ENCODE measurements around the gene ANKRD33.

The ANKRD33 gene

GRCh38 chr12:51850965-51851299, 37.0 kb upstream of the ANKRD33 start:
- H3K4me3 ChIP-seq (ENCODE audit: low read depth, low read length): no peak overlapping the region
- no peak for TF ChIP-seq CTCF (IDR thresholded peaks at IDR 0.05; ENCODE audit: low read depth, low read length)

- TF ChIP-seq CTCF (IDR thresholded peaks at IDR 0.05; ENCODE audit: low read depth, low read length): no peak
Measured at GRCh38 chr12:51851413-51852124, 36.3 kb upstream of the ANKRD33 start.

DNA sequence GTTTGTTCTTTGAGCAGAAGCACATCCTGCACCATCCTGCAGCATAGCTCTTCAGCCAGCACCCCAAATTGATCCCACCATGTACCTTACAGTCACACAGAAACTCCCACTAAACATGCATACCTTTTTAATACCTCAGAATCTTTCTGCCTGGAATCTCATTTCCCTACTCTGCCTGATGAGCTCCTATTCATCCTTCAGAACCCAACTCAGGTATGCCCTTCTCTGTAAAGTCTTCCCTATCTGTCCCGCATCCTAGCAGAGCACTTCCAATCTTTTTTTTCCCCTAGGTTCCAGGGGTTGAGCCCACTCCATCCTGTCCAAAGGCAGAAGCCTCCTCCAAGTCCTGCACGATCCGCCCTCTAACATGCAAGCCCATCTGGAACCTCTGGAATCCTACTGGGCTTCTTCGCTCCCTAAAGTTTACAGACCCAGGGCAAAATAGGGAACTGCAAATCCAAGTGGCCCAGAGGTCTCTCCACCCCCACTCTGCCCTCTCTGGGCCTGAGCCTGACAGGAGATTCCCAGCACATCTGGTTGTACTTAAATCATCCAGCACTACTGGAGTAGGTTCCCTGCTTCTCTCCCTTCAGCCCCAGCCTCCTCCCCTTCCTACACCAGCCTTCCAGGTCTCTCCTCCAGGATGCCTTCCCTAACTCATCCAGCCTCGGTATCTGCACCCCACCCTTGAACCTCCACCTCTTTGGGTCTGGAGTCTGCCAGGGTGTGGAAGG, 35.3 kb upstream of the ANKRD33 start:
- no peak overlapping the region for H3K4me3 ChIP-seq (ENCODE audit: low read depth, low read length)
- no peak for TF ChIP-seq CTCF (IDR thresholded peaks at IDR 0.05; ENCODE audit: low read depth, low read length)

More at GRCh38 chr12:51851413-51852124, 36.3 kb upstream of the ANKRD33 start:
- no peak overlapping the region for H3K4me3 ChIP-seq (ENCODE audit: low read depth, low read length)

DNA sequence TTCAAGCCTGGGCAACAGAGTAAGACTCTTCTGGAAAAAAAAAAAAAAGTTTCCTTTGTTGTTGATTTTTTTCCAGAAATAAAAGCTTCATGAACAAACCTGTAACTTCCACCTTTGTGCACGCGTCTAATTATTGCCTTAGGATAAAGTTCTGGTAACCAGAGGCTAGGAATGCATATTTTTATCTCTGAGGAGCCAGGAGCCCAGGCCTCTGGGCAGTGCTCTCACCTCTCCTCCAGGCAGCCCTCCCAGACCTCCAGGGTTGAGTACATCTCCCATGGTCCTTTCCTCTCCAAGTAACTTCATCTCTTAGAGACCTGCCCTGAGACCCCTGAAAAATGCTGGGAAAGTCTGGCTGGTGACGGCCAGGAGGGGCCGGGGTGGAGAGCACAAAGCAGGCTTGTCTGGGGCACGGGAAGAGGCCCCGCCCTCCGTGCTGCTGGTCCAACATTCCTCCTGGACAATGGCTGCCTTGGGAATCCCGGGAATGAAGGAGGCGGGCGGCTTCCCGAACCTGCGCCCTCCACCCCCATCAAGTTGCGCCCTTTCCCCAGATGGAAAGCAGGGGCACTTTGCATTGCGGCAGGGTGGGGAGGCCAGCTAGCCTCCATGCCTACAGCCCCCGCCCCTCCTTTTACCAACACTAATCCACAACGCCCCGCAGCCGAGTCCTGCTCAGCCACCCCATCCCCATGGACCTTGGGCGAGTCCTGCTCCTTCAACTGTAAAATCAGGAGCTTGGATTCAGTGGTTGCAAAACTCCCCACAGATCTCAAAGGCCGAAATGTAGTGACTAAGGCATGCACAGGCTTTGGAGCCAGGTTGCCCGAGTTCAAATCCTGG, 32.1 kb upstream of the ANKRD33 start:
- H3K4me3 ChIP-seq (ENCODE audit: low read depth, low read length): peak overlapping the region; percentile 32
- no peak for TF ChIP-seq CTCF (IDR thresholded peaks at IDR 0.05; ENCODE audit: low read depth, low read length)

- H3K4me3 ChIP-seq (ENCODE audit: low read depth, low read length): no peak overlapping the region
- no peak for TF ChIP-seq CTCF (IDR thresholded peaks at IDR 0.05; ENCODE audit: low read depth, low read length)
Measured at GRCh38 chr12:51860986-51861385, 26.9 kb upstream of the ANKRD33 start.

GRCh38 chr12:51862947-51863346, 25.0 kb upstream of the ANKRD33 start:
- no peak overlapping the region for H3K4me3 ChIP-seq (ENCODE audit: low read depth, low read length)

More at GRCh38 chr12:51862947-51863346, 25.0 kb upstream of the ANKRD33 start:
- no peak for TF ChIP-seq CTCF (IDR thresholded peaks at IDR 0.05; ENCODE audit: low read depth, low read length)
